GM19239 (cell line): ENCODE data around the gene NLRP10.

Source experiments
- DNase-seq: peaks from one replicate; pipeline ENCODE4 v3.0.0; 2011; ENCODE audit warnings: low spot score; ENCODE audit not compliant: insufficient read length
- FAIRE-seq: peaks from 2 replicates; lab custom pipeline; 2011; peaks lifted over from hg19 to GRCh38; lab: Jason Lieb, UNC

NLRP10 gene

GRCh38 chr11:7977232-7977917, 12.1 kb upstream of the NLRP10 start:
- no peak for FAIRE-seq
- no peak for DNase-seq

- DNase-seq (no peak), FAIRE-seq (no peak)
Observed at GRCh38 chr11:7974668-7975067, 9.4 kb upstream of the NLRP10 start.

- no peak for DNase-seq
Observed at GRCh38 chr11:7973011-7973410, 7.8 kb upstream of the NLRP10 start.

GRCh38 chr11:7971846-7972245, 6.6 kb upstream of the NLRP10 start:
- DNase-seq (no peak), FAIRE-seq (no peak)

More at GRCh38 chr11:7973011-7973410, 7.8 kb upstream of the NLRP10 start:
- FAIRE-seq = no peak

GRCh38 chr11:7969756-7970646, 4.8 kb upstream of the NLRP10 start:
- no peak for DNase-seq
- no peak for FAIRE-seq

GRCh38 chr11:7968686-7969085, 3.4 kb upstream of the NLRP10 start:
- no peak for DNase-seq
- FAIRE-seq = no peak

GRCh38 chr11:7967826-7968225, 2.6 kb upstream of the NLRP10 start:
- no peak for DNase-seq

GRCh38 chr11:7967097-7967496, 1.9 kb upstream of the NLRP10 start:
- FAIRE-seq (no peak), DNase-seq (no peak)

More at GRCh38 chr11:7967826-7968225, 2.6 kb upstream of the NLRP10 start:
- FAIRE-seq = no peak

- FAIRE-seq = no peak
- no peak for DNase-seq
Observed at GRCh38 chr11:7964873-7965272, 374 bp downstream of the NLRP10 start.

- FAIRE-seq (no peak), DNase-seq (no peak)
Observed at GRCh38 chr11:7964261-7964660, 986 bp downstream of the NLRP10 start.

- DNase-seq (no peak), FAIRE-seq (no peak)
Observed at GRCh38 chr11:7955191-7955590, 10.1 kb downstream of the NLRP10 start.

GRCh38 chr11:7949934-7950333, 15.3 kb downstream of the NLRP10 start:
- FAIRE-seq (no peak), DNase-seq (no peak)

- DNase-seq (no peak), FAIRE-seq (no peak)
Observed at GRCh38 chr11:7944123-7944522, 21.1 kb downstream of the NLRP10 start.

GRCh38 chr11:7941608-7942007, 23.6 kb downstream of the NLRP10 start, which contains the start of gene OR10A3:
Gene OR10A3 (minus strand): TSS chr11:7941708. CDS start chr11:7939520, 2,188 bp downstream.
- DNase-seq (no peak), FAIRE-seq (no peak)

- DNase-seq (no peak), FAIRE-seq (no peak)
Observed at GRCh38 chr11:7941146-7941545, 24.1 kb downstream of the NLRP10 start.

- DNase-seq (no peak), FAIRE-seq (no peak)
Observed at GRCh38 chr11:7936615-7937014, 28.6 kb downstream of the NLRP10 start.

- DNase-seq = no peak
- no peak for FAIRE-seq
Observed at GRCh38 chr11:7931168-7931567, 34.1 kb downstream of the NLRP10 start, which contains the start of gene OR10A6. Gene OR10A6 (minus strand): TSS chr11:7931268. CDS start chr11:7928662, 2,606 bp downstream.

- FAIRE-seq = no peak
- no peak for DNase-seq
Observed at GRCh38 chr11:7927635-7928034, 37.6 kb downstream of the NLRP10 start.

- no peak for FAIRE-seq
Observed at GRCh38 chr11:7924536-7924935, 40.7 kb downstream of the NLRP10 start.

GRCh38 chr11:7918141-7918540, 47.1 kb downstream of the NLRP10 start:
- FAIRE-seq (no peak), DNase-seq (no peak)

More at GRCh38 chr11:7924536-7924935, 40.7 kb downstream of the NLRP10 start:
- no peak for DNase-seq
